GM21390 (cell line): ENCODE results near the gene SMYD3.

ENCODE experiments used
- ATAC-seq: cut with Tn5 transposase; IDR thresholded peaks from one replicate; pipeline ENCODE4 v1.9.1; 2021; ENCODE audit not compliant: unreplicated experiment

The SMYD3 gene

GRCh38 chr1:246516126-246516525, 9.0 kb upstream of the SMYD3 start:
- no peak for ATAC-seq

DNA sequence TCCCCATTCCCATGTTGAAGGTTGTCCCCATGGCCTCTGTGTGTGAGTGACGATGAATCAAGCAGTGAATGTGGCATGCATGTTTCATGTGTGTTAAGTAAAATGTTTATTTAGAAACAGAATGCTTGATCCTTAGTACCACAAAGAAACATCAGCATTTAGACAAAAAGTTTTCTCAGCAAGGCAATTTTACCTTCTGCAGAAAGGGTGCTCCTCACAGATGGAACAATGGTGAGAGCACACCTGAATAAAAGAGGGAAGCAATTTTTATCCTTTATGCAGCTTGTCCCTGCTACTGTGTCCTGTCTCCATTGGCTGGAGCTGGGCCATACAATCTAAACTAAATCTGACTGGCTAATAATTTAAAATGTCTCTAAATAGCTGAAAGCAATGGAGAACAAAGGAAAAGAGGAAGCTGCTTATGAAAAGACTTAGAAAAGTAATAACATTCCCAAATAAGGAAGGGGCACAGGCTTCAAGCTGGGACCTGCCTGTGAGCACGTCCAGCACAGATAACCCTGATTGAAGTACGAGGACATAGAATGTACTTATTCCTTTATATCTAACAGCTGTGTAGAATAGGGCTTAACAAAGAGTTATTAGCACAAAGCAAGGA, 8.4 kb upstream of the SMYD3 start:
- ATAC-seq, result no peak

DNA sequence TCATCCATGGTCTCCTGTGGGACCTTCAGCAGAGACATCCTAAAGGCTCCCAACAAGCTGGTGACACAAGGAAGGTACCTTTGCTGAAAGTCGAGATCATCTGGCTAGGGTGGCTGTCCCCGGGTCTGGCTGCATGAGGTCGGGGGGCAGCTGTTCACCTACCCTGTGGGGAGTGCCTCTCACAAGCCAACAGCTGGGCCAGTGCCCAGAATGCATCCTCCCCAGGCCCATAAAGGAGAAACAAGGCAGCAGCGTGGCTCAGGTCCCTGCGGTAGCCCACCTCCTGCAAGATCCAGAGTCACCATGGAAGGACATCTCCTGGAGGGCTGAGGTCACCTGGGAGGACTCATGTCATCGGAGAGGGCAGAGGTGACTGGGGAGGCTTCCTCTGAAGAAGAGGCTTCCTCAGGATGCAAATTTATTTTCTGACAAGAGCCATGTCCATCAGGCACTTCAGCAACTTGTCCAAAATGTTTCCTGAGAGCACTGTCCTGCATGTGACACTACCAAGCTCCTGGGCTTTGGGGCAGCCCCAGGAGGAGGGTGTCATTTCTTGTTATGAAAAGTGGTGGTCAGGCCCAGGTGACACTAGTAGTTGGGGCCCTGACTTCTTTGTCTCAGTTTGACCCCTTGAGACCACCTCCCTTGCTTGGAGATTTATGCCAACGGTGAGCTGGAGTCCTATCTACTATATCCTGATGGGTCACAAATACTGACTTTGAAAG, 6.7 kb upstream of the SMYD3 start:
- ATAC-seq, result no peak

DNA sequence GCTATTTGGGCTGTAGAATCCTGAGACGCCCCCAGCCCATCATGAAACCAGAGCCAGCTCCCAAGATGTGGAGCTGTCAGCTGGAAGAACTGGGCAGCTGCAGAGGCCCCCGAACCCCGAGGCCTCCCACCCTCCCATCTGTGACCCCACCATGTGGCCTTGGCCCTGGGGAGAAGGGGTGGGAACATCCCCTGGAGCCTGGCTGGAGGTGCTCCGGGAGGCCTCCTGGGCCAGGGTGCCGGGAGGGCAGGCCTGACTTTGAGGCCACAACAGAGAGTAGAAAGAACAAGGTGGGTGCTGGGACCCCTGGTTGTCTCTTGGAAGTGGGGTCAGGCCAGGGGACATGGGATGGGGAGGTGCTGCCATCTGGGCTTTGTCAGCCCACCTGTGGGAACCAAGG, 6.0 kb upstream of the SMYD3 start:
- ATAC-seq, result no peak

DNA sequence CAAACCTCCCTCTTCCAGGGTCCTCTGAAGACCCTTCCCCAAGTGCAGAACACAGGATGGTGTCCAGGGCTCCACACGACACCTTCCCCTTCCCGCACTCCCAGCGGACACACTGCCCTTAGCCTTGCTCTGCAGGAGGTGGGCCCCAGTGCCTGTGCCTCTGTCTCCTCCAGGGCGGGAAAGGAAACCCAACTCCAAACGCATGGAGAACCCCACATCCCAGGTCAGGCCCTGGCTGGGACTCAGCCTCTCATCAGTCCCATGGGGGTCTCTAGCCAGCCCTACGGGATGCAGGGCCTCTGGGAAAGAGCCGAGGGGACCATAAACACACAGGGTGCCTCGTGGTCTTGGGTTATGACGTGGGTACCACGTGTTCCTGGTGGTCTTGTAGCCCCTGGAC, 5.6 kb upstream of the SMYD3 start:
- ATAC-seq, result no peak

- ATAC-seq, result no peak
These were observed 5.2 kb upstream of the SMYD3 start for GRCh38 chr1:246512230-246512629.

DNA sequence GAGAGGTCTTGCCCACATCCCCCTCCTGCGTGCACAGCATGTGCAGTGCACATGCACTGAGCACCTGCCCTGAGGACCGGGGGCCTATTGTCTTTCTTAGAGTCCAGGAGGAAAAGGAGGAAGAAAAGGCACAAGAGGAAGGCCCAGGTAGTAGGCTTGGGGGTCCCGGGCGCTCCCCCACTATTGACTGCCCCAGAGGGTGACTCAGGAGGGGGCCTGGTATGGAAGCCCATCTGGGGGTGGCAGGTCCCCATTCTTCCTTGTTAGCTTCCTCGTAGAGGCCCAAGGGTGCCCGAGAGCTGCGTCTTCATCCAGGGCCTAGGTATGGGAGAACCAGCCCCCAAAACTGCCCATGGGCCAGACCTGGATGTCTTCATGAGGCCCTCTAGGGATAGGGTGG, 4.1 kb upstream of the SMYD3 start:
- no peak for ATAC-seq

DNA sequence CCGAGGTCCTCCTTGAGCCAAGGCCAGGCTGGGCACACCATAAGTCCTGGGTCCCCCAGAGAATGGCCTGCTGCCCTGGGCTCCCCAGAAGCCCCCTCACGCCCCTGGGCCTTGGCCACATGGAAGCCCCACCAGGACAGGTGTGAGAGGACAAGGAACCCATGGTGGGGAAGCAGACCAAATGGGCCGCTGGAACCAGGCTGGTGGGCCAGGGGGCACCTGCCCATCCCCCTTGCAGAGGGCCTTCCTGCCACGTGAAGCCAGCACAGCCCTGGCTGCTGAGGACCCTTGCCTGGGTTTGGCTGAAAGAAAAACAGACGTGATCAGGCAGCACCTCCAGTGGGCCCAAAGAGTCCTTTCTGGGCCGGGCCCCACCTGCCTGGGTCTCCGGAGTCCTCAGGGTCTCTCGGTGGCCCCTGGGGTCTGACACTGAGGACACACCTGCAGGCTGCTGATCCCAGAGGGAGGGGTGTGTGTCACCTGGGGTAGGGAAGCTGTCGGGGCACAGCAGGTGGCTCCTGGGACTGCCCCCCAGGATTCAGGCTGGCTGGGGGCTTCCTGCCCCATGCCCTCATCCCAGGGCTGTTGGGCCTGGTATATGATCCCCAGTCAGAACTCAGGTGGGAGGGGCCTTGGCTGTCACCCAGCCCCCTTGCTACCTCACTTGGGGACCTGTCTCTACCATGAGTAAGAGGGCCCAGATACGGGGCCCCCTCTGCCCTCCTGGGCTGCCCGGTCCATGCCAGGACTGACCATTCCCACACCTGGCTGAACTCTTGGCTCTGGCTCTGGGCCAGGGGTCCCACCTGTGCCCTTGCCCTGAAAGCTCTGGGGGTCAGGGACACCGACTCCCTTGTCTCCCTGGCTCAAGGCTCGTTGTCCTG, 3.3 kb upstream of the SMYD3 start:
- ATAC-seq, result no peak

DNA sequence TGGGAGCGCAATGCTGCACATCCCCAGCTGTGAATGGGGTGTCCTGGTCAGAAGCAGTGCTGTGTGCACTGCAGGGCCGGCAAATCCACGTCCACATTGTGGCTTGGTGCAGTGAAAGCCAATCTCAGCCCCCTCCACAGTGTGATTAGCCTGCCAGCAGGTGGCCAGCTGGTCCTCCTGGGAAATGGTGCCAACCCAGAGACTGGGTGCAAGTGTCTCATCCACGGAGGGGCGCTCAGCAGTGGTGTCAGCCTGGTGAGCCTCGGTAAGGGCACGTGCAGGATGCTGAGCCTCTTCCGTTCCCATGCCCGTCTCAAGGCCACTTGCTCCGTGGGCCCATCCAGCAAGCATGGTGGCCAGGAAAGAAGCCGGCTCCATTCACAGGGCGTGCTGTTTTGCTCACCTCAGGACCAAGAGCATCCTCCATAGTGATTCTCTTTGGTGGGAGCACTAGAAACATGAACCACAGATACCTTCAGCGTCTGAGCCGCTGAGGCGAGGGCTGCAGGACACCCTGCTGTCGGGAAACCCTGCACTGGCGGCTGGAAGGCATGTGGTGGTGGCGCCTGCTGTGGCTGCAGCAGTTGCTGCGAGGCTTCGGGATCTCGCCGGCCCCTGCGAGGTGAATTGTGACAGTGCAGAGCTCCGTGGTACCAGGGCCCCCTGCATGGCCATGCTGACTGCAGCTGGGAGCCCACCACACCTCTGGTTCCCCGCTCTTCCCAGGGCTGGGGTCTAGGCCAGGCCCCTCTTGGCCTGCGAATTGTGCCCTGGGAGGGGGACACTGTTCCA, 2.0 kb upstream of the SMYD3 start:
- no peak for ATAC-seq

- ATAC-seq, result peak; percentile 13
These were observed 759 bp downstream of the SMYD3 start for GRCh38 chr1:246506367-246506673.

GRCh38 chr1:246503341-246503740, 3.7 kb downstream of the SMYD3 start:
- no peak for ATAC-seq

DNA sequence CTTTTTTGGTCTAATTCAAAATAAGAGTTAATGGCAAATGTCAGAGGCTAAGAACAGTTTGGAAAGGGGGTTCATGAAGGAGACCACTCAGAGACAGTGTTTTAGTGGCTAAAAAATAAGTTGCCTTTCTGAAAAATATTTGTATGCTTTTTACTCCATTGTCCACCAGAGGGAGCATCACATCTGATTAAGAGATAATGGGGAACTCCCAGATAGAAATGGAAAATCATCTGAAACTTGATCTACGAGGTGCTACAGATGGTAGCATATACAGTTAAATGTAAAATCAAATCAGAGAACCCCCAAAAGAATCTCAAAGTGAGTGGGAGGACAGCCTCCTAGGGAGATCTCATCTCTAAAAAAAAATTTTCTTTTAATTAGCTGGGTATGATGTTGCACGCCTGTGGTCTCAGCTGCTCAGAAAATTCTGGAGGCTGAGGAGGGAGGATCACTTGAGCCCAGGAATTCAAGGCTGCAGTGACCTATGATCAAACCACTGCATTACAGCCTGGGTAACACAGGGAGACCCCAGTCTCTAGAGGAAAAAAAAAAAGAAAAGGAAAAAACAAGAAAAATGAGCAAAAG, 9.7 kb downstream of the SMYD3 start:
- peak; percentile 67 for ATAC-seq

DNA sequence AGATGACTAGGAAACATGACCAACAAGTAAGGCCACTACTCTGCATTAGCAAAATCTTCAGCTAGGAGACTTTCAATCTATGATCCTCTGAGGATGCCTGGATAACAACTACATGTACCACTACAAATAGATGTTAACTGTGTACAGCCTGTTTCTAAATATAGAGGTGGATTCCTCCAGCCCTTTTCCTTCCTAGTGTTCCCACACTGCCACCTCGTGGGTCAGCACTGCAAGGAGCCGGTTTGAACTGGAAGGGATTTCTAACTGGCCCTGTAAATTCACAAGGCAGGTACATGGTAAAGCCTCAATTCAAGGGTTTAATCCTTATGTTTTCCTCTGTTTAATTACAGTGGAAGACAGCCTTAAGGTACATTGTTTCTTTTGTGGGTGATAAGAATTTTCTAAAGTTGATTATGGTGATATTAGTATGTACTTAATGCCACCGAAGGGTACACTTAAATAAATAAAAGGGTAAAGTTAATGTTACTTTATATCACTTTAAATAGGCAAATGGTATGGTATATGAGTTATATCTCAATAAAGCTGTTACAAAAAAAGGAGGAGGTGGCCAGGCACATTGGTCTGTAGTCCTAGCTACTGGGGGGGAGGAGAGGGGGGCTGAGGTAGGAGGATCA, 14.4 kb downstream of the SMYD3 start:
- peak; percentile 61 for ATAC-seq

- ATAC-seq, result no peak
These were observed 15.5 kb downstream of the SMYD3 start for GRCh38 chr1:246491551-246492053.

DNA sequence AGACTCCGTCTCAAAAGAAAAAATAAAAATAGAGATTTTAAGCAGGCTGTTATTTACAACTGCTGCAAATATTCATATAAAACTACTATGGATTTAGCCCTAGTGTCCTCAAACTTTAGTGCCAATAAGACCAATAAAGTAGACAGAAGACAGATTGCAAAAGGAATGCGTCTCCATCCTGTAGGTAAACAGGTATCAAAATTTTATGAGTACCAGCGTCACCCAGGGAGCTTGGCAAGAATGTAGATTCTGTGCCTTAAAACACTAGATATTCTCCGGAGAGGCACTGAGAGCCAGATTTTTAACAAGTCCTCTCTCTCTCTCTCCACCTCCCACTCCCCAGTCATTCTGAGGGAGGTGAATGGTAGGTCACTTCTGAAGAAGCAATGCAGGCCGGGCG, 18.4 kb downstream of the SMYD3 start:
- no peak for ATAC-seq

- no peak for ATAC-seq
These were observed 23.5 kb downstream of the SMYD3 start for GRCh38 chr1:246483569-246483933.

DNA sequence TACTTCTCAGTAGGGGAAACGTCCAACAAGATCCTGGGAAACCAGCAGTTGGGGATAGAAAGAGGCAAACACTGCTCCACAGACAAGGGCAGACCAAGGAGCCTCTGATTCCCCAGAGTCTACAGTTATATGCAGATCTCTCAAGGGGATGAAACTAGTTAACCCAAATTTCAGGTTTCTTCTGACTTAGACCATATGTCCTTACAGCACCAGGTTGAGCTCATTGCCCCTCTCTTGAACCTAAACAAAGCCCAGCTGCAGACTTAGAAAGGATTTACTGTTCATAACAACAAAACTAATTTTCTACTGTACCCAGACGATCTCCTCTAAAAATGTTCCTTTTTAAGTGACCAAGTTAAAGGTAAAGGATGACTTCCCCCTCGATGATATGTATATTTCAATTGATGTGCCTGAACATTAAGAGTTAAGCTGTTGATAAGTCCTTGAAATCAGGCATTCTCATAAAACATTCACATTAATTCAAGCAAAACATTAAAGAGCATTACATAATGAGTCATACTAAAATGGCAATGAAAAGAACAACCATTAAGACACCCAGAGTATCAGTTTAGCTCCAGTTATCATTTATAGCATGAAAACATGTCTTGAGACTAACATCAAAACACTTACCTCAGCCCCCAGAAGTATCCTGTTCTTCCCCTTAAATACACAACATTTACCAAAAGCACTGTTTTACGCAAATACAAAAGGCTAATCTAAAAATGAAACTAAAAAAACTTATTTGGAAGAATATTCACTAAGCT, 24.1 kb downstream of the SMYD3 start:
- ATAC-seq, result no peak

- ATAC-seq, result no peak
These were observed 28.0 kb downstream of the SMYD3 start for GRCh38 chr1:246479061-246479460.

- no peak for ATAC-seq
These were observed 29.4 kb downstream of the SMYD3 start for GRCh38 chr1:246477634-246478033.

- no peak for ATAC-seq
These were observed 30.3 kb downstream of the SMYD3 start for GRCh38 chr1:246476771-246477170.
